ENCODE data around the gene CNTN6.

- no peak for TF ChIP-seq TBL1XR1 (IDR thresholded peaks at IDR 0.05; ENCODE audit: borderline replicate concordance, low read length, partially characterized antibody)
- TF ChIP-seq FOSL2 (CRISPR knock-in tag; IDR thresholded peaks at IDR 0.05) = no peak
- TF ChIP-seq PHF20 (CRISPR knock-in tag; IDR thresholded peaks at IDR 0.05) = no peak
Observed at GRCh38 chr3:1227111-1227510, 134.3 kb downstream of the CNTN6 start.
